ENCODE results near the gene FOXJ3.

The FOXJ3 gene

DNA sequence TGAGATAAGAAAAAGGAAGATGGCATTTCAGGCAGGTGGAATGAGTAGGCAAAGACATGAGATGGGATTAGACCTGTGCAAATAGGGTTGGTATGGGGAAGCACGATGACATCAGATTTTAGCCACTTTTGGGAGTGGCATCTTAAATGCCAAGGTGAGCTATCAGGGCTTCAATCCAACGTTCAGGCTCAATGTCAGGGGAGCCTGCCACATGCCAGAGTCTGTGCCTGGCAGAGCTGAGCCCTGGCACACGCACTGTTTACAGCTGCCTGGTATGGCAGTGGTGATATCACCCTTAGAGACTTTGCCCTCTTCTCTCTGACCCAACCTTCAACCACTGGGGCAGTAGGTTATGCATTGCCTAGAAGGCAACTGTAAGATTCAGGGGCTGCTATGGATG is 182.9 kb downstream of the FOXJ3 start:
- Histone ChIP-seq H3K27me3 (ENCODE audit: control insufficient read depth, insufficient read depth, low read length) (no peaks in the 10 kb centered on the region), H3K4me3 (ENCODE audit: low read depth, low read length) (no peak overlapping the region), H3K9me3 (ENCODE audit: control insufficient read depth, insufficient read depth, low read length) (no peaks in the 10 kb centered on the region), H3K9ac (ENCODE audit: low read depth, low read length) (no peak overlapping the region), H3K27ac (ENCODE audit: low read depth, low read length) (no peak overlapping the region), H3K4me1 (ENCODE audit: control insufficient read depth, insufficient read depth, low read length) (no peaks in the 10 kb centered on the region), H3K36me3 (ENCODE audit: control insufficient read depth, insufficient read depth, low read length) (no peaks in the 10 kb centered on the region)

DNA sequence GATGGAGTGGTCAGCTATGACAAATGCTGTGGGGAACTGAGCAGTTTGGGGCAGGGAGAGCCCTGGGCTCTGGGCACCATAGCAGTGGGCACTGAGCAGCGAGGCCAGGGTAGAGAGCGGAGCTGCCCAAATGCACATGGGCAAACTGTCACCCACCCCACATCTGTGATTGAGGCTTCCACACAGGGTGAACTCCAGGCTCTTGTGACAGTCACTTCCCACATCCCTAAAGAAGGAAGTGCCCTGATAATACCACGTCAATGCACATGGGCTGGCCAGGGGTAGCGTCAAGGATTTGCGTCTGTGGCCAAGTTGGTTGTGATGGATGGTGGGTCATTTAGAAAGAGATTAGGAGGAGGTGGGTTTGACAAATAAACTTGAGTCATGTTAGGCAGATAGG is 184.4 kb downstream of the FOXJ3 start:
- no peak overlapping the region for H3K9ac ChIP-seq (ENCODE audit: low read depth, low read length)
- H3K27me3 ChIP-seq (ENCODE audit: control insufficient read depth, insufficient read depth, low read length): peaks cover 3% of the 10 kb centered on the region; the same call in 1 of the 2 replicates

DNA sequence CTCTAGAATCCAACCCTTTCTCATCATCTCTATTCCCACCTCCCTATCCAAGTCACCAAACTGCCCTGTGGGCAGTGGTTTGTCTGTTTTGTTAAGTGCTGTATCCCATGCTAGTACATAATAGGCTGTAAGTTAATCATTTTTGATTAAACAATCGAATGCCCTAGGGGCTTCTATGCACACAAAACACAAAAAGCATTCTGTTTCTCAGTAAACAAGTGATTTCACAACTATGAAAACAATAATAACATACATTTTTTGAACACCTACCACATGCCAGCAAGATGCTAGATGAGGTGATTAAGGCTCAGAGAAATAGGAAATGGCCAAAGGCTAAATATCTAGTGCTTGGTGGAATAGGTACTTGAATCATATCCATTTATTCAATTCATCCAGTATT is 186.9 kb downstream of the FOXJ3 start:
- no peak overlapping the region for H3K9ac ChIP-seq (ENCODE audit: low read depth, low read length)
- peaks cover 3% of the 10 kb centered on the region; the same call in 1 of the 2 replicates for H3K27me3 ChIP-seq (ENCODE audit: control insufficient read depth, insufficient read depth, low read length)
- no peak overlapping the region for H3K27ac ChIP-seq (ENCODE audit: low read depth, low read length)
- no peak overlapping the region for H3K4me3 ChIP-seq (ENCODE audit: low read depth, low read length)
- no peaks in the 10 kb centered on the region for H3K9me3 ChIP-seq (ENCODE audit: control insufficient read depth, insufficient read depth, low read length)
- H3K36me3 ChIP-seq (ENCODE audit: control insufficient read depth, insufficient read depth, low read length): no peaks in the 10 kb centered on the region
- no peaks in the 10 kb centered on the region for H3K4me1 ChIP-seq (ENCODE audit: control insufficient read depth, insufficient read depth, low read length)

More for the DNA sequence above, 184.4 kb downstream of the FOXJ3 start:
- Histone ChIP-seq H3K27ac (ENCODE audit: low read depth, low read length) (no peak overlapping the region), H3K4me3 (ENCODE audit: low read depth, low read length) (no peak overlapping the region), H3K36me3 (ENCODE audit: control insufficient read depth, insufficient read depth, low read length) (no peaks in the 10 kb centered on the region), H3K9me3 (ENCODE audit: control insufficient read depth, insufficient read depth, low read length) (no peaks in the 10 kb centered on the region), H3K4me1 (ENCODE audit: control insufficient read depth, insufficient read depth, low read length) (no peaks in the 10 kb centered on the region)

DNA sequence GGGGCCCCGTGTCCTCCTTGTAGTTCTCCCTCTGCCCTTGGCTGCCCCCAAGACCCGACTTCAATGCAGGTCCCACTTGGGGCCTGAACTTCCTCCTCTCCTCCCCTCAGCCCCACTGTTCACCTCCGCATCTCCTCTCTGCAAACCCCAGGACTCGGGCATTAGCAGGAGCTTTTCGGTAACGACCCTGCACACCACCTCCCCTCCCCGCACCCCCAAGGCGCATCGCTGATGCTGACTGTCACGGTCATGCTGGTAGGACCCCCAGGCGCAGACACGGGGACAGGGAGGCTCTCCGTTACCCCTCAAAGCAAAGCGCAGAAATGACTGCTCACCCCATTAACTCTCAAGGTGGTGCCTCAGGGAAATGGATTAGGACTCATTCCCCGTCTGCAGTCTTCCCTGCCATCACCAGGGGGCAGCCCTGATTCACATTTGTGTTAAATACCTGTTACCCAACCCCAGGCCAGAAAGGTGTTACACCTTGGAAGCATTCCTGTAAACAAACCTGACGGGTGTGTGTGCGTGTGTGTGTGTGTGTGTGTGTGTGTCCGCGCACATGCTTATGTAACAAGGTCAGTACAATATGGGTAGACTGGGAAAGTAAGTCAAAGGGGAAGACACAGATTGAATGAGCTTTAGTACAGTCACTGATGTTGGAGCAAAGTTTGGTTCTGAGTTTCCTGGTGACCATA is 188.3 kb downstream of the FOXJ3 start:
- Histone ChIP-seq H3K4me1 (ENCODE audit: control insufficient read depth, insufficient read depth, low read length) (no peaks in the 10 kb centered on the region), H3K9ac (ENCODE audit: low read depth, low read length) (no peak overlapping the region), H3K36me3 (ENCODE audit: control insufficient read depth, insufficient read depth, low read length) (no peaks in the 10 kb centered on the region), H3K27me3 (ENCODE audit: control insufficient read depth, insufficient read depth, low read length) (peaks cover 3% of the 10 kb centered on the region; the same call in 1 of the 2 replicates), H3K9me3 (ENCODE audit: control insufficient read depth, insufficient read depth, low read length) (no peaks in the 10 kb centered on the region), H3K4me3 (ENCODE audit: low read depth, low read length) (no peak overlapping the region), H3K27ac (ENCODE audit: low read depth, low read length) (no peak overlapping the region)

DNA sequence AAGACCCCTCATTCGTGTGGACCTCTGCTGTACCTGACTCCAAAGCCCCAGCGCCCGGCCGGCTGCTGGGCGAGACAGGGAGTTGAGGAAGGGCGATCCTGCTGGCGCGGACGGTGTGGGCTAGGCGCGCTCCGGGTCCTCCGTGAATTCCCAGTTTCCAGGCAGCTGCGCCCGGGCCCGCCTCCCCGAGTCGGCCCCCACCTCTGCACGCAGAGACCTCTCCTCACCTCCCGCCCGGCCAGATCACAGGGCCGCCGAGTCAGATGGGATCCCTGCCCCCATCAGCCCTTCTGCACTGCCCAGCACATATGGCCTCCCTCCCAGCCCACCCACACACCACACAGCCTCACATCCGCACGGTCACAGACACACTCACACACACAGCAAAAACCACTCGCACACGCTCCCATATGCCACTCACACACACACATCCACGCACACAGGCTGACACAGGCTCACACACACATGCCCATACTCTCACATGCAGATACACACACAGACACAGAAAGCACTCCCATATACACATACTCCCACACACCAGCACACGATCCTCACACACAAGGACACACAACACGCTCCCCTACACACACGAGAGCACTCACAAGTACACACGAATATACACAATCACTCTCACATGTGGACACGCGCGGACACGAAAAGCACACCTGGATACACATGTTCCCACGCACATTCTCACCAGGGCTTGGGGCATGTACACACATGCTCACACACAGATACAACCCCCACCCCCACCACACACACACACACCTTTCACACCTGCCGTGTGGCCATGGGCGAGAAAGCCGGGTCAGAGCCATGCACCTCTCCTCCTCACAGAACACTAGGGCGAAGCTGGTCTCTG is 189.0 kb downstream of the FOXJ3 start:
- Histone ChIP-seq H3K4me1 (ENCODE audit: control insufficient read depth, insufficient read depth, low read length) (no peaks in the 10 kb centered on the region), H3K27me3 (ENCODE audit: control insufficient read depth, insufficient read depth, low read length) (peaks cover 3% of the 10 kb centered on the region; the same call in 1 of the 2 replicates), H3K9ac (ENCODE audit: low read depth, low read length) (no peak overlapping the region), H3K4me3 (ENCODE audit: low read depth, low read length) (no peak overlapping the region), H3K36me3 (ENCODE audit: control insufficient read depth, insufficient read depth, low read length) (no peaks in the 10 kb centered on the region), H3K9me3 (ENCODE audit: control insufficient read depth, insufficient read depth, low read length) (no peaks in the 10 kb centered on the region), H3K27ac (ENCODE audit: low read depth, low read length) (no peak overlapping the region)

DNA sequence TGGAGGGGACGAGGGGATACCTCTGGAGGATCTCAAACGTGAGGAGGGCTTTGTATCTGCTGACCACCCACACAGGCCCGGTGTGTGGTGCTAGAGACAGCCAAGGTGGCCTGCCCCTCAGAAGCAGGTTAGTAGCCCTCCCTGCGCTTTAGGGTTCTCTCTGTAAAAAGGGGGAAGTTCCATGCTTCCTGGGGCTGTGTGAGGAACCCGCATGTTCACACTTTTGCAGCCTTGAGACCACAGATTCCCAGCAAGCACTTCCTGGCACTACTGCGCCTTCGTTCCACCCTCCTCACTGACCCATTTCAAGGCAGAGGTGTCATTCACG is 189.7 kb downstream of the FOXJ3 start:
- no peak overlapping the region for H3K9ac ChIP-seq (ENCODE audit: low read depth, low read length)
- no peaks in the 10 kb centered on the region for H3K4me1 ChIP-seq (ENCODE audit: control insufficient read depth, insufficient read depth, low read length)
- H3K4me3 ChIP-seq (ENCODE audit: low read depth, low read length): no peak overlapping the region
- H3K36me3 ChIP-seq (ENCODE audit: control insufficient read depth, insufficient read depth, low read length): no peaks in the 10 kb centered on the region
- H3K9me3 ChIP-seq (ENCODE audit: control insufficient read depth, insufficient read depth, low read length): no peaks in the 10 kb centered on the region
- peaks cover 3% of the 10 kb centered on the region; the same call in 1 of the 2 replicates for H3K27me3 ChIP-seq (ENCODE audit: control insufficient read depth, insufficient read depth, low read length)
- H3K27ac ChIP-seq (ENCODE audit: low read depth, low read length): no peak overlapping the region

DNA sequence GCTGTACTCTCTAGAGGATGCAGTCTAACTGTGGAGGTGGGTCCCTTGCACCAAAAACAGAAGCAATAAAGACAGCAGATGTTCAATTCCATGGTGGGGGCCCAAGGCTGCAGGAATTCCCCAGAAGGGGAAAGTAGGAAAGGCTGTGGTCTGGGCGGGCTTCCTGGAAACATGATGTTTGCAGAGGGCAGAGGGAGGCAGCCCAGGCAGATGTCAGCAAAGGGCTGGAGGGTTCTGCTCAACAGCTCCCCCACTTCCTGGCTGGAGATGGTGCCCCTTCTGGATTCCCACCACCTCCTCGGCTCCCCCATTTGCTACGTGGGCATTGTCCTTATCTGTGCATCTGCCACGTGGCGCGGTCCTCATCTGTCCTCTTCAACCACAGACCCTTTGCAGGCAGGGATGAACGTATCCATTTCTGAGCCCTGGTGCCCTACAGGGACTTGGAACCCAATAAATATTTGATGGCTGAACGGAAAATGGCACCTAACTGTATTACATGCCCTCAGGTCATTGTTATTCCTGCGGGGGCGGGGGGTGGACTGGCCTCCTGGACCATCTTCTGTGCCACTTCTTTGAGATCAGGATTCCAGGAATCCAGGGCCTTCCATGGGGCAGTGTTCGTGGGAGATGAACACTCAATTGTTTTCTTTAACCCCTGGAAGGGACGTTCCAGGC is 190.2 kb downstream of the FOXJ3 start:
- Histone ChIP-seq H3K9me3 (ENCODE audit: control insufficient read depth, insufficient read depth, low read length) (no peaks in the 10 kb centered on the region), H3K9ac (ENCODE audit: low read depth, low read length) (no peak overlapping the region), H3K4me1 (ENCODE audit: control insufficient read depth, insufficient read depth, low read length) (no peaks in the 10 kb centered on the region), H3K4me3 (ENCODE audit: low read depth, low read length) (no peak overlapping the region), H3K27me3 (ENCODE audit: control insufficient read depth, insufficient read depth, low read length) (peaks cover 3% of the 10 kb centered on the region; the same call in 1 of the 2 replicates), H3K36me3 (ENCODE audit: control insufficient read depth, insufficient read depth, low read length) (no peaks in the 10 kb centered on the region), H3K27ac (ENCODE audit: low read depth, low read length) (no peak overlapping the region)

DNA sequence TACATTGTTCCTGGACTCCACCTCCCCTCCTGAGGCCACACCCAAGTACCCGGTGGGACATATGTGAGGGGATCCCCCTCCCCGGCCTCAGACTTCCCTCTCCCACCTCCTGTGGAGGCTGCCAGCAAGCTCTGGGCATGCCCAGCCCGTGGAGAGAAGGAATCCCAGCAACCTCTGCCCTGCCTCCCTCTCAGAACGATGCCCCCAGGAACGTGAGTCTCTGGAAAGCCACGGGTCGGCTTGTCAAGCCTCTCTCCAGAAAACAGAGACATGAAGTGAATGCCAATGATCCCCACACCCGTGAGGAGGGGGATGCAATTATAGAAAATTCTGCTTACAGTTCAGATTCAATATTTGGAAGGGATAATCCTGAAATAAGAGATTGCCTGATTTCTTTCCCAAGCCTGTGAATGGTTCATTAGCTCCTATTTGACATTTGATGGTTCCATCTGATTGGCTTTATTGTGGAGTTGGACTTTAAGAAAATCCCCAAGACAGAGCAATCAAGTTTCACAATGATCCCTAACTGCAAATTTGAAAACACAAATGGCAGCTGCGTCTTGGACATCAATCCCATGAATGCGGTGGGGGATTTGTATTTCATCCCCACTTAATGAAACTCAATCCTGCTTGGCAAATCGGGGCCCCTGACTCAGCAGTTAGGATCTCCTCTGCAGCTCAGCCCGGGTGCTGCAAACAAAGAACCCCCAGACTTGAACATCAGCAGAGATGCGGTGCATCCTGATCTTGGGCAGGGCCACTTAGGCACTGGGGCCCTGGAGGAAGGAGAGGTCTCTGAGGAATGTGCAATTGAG is 190.9 kb downstream of the FOXJ3 start:
- Histone ChIP-seq H3K9ac (ENCODE audit: low read depth, low read length) (no peak overlapping the region), H3K27me3 (ENCODE audit: control insufficient read depth, insufficient read depth, low read length) (peaks cover 3% of the 10 kb centered on the region; the same call in 1 of the 2 replicates), H3K27ac (ENCODE audit: low read depth, low read length) (no peak overlapping the region), H3K36me3 (ENCODE audit: control insufficient read depth, insufficient read depth, low read length) (no peaks in the 10 kb centered on the region), H3K4me1 (ENCODE audit: control insufficient read depth, insufficient read depth, low read length) (no peaks in the 10 kb centered on the region), H3K4me3 (ENCODE audit: low read depth, low read length) (no peak overlapping the region), H3K9me3 (ENCODE audit: control insufficient read depth, insufficient read depth, low read length) (no peaks in the 10 kb centered on the region)

DNA sequence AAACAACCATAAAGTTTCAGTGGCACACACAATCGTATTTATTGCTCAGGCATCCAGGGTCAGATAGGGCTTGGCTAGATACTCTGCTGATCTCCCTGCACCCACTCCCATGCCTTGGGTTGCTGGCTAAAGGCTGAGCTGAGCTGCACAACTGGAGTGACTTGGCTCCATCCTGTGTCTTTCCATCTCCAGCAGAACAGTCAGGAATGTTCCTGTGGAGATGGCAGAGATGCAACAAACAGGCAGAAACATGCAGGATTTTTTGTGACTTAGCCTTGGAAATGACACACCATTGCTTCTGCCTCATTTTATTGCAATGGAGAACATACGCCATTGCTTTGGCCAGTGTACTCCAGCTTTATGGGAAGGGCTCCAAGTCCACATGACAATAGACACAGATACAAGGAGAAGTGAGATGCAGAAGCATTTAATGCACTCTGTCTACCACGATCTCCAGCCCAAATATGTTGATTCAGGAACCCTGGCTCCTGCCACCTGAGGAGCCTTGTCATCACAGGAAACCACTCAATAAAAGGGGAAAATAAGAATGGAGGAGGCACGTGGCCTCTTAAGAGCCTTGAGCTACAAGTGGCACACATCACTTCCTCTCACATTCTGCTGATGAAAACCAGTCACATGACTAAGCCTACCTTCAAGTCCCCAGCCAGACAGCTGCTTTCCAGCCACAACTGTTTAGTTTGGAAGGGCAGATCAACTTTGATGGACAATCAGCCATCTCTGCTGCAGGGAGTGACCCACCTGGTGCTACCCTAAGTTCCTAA is 191.9 kb downstream of the FOXJ3 start:
- Histone ChIP-seq H3K27ac (ENCODE audit: low read depth, low read length) (no peak overlapping the region), H3K4me1 (ENCODE audit: control insufficient read depth, insufficient read depth, low read length) (no peaks in the 10 kb centered on the region), H3K4me3 (ENCODE audit: low read depth, low read length) (no peak overlapping the region), H3K9me3 (ENCODE audit: control insufficient read depth, insufficient read depth, low read length) (no peaks in the 10 kb centered on the region), H3K9ac (ENCODE audit: low read depth, low read length) (no peak overlapping the region), H3K27me3 (ENCODE audit: control insufficient read depth, insufficient read depth, low read length) (peaks cover 3% of the 10 kb centered on the region; the same call in 1 of the 2 replicates), H3K36me3 (ENCODE audit: control insufficient read depth, insufficient read depth, low read length) (no peaks in the 10 kb centered on the region)

DNA sequence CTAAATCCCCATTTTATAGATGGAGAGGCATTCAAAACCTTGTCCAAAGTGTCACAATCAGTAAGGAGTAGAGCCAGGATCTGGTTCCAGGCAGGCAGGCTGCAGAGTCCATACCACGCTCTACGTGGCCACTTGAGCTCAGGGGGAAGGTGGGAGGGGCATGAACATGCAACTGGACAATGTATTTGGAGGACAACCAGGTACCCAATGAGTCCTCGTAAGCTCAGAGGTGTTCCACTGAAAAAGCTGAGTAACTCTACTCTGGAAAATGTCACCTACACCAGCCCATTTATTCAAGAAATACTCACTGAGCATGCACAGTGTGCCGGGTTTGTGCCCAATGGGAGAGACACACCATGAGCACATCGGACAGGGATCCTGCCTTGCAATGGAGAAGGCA is 193.1 kb downstream of the FOXJ3 start:
- H3K9ac ChIP-seq (ENCODE audit: low read depth, low read length): no peak overlapping the region
- peaks cover 3% of the 10 kb centered on the region; the same call in 1 of the 2 replicates for H3K27me3 ChIP-seq (ENCODE audit: control insufficient read depth, insufficient read depth, low read length)
- H3K4me3 ChIP-seq (ENCODE audit: low read depth, low read length): no peak overlapping the region
- H3K36me3 ChIP-seq (ENCODE audit: control insufficient read depth, insufficient read depth, low read length): no peaks in the 10 kb centered on the region
- H3K4me1 ChIP-seq (ENCODE audit: control insufficient read depth, insufficient read depth, low read length): no peaks in the 10 kb centered on the region
- H3K9me3 ChIP-seq (ENCODE audit: control insufficient read depth, insufficient read depth, low read length): no peaks in the 10 kb centered on the region
- H3K27ac ChIP-seq (ENCODE audit: low read depth, low read length): no peak overlapping the region

Data from HUES48 (cell line).